Stimulated activated CD8-positive, alpha-beta memory T cell treated with anti-CD3 and anti-CD28 coated beads, Interleukin-2, amount 100 ng/mL, for 1 hour (primary cell): ENCODE data around the gene SMAP1.
"Not testable (repeated sequence)": the region's sequence is repeated elsewhere in the genome, so short reads cannot be mapped to it uniquely, and the experiment has no call there.

Experiments used
- DNase-seq, 2 donors: peaks; one replicate each; pipeline ENCODE4 v3.0.0-alpha.2; 2020; ENCODE audit warnings: low read depth in 2 of 2

SMAP1 gene

GRCh38 chr6:70739534-70739933 is 71.9 kb downstream of the SMAP1 start:
- no peak for DNase-seq

GRCh38 chr6:70740746-70741145 is 73.1 kb downstream of the SMAP1 start:
- not testable (repeated sequence) for DNase-seq

GRCh38 chr6:70742462-70742861 is 74.8 kb downstream of the SMAP1 start:
- not testable (repeated sequence) for DNase-seq

GRCh38 chr6:70753870-70754380 is 86.2 kb downstream of the SMAP1 start:
- DNase-seq = no peak

GRCh38 chr6:70758883-70759282 is 91.2 kb downstream of the SMAP1 start:
- DNase-seq = no peak

GRCh38 chr6:70763754-70764510 is 96.2 kb downstream of the SMAP1 start:
- DNase-seq = no peak

DNA sequence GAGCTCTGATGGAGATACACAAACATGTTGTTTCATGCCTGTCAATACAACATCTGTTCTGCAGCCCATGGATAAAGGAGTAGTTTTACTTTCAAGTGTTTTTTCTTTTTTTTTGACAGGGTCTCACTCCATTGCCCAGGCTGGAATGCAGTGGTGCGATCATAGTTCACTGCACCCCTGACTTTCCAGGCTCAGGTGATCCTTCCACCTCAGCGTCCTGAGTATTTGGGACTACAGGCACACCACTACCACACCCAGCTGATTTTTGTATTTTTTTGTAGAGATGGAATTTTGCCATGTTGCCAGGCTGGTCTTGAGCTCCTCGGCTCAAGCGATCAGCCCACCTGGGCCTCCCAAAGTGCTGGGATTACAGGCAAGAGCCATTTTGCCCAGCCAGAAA is 97.0 kb downstream of the SMAP1 start:
- DNase-seq = no peak

- not testable (repeated sequence) for DNase-seq
These were observed 103.7 kb downstream of the SMAP1 start for GRCh38 chr6:70771351-70771750.

DNA sequence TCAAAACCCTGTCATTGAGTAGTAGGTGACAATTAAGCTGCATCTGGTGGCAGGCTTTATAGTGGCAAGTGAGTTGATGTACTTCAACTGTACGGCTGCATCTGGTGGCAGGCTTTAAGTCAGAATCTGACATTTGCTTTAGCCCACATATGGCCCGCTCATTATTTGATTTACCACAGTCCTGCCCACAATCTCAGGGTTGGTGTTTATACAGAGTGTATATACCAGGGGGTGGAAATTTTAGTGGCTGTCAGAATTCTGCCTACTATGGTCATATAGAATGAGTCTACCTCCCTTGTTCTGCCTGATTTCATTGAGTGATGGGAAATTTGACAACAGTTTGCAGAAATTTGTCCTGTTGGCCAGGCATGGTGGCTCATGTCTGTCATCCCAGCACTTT is 112.3 kb downstream of the SMAP1 start:
- DNase-seq = no peak

- DNase-seq = no peak
These were observed 123.0 kb downstream of the SMAP1 start for GRCh38 chr6:70790483-70791224.

DNA sequence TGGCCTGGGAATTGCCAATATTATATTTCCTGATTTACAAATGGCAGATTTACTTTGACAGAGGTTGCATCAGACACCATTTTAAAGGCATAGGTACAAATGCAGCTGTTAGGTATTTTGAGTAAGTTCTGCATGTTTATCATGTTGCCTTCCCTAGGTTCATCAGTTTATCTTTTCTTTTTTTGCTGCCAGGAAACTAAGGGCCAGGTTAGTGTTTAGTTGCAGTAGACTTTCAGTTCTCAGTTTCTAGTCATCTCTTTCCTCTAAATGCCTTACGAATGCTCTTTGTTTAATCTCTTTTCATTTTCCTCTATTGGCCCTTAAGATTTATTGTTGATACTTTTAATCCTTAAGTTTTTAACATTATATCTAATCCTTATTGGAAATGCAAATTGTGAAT is 129.9 kb downstream of the SMAP1 start:
- no peak for DNase-seq

DNA sequence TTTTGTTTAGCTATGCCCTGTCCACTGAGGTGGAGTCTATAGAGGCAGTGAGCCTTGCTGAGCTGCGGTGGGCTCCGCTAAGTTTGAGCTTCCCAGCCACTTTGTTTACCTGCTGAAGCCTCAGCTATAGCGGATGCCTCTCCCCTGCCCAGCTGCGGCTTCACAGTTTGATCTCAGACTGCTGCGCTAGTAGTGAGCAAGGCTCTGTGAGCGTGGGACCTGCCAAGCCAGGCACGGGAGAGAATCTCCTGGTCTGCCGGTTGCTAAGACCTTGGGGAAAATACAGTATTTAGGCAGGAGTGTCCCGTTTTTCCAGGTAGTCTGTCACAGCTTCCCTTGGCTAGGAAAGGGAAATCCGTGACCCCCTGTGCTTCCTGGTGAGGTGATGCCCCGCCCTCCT is 138.4 kb downstream of the SMAP1 start:
- DNase-seq = no peak

GRCh38 chr6:70811788-70812187 is 144.1 kb downstream of the SMAP1 start:
- no peak for DNase-seq

DNA sequence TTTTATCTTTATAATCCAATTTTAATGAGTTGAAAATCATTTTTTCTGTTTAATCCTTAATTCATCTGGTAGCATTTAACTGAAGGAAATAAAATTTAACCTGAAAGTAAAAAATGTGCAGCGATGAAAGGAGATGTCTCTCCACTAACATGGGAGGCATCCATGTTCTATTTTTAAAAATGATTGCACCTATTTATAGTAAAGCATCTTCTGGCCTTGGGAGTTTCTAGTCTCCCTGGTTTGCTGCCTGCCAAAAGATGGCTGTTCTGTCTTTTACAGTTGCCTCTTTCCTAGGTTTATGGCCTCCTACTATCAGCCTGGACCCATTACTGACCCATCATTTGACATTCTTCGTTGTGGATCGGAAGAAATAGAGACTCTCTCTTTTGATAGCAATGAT is 146.2 kb downstream of the SMAP1 start:
- no peak for DNase-seq

- DNase-seq = no peak
These were observed 152.0 kb downstream of the SMAP1 start for GRCh38 chr6:70819646-70820045.

DNA sequence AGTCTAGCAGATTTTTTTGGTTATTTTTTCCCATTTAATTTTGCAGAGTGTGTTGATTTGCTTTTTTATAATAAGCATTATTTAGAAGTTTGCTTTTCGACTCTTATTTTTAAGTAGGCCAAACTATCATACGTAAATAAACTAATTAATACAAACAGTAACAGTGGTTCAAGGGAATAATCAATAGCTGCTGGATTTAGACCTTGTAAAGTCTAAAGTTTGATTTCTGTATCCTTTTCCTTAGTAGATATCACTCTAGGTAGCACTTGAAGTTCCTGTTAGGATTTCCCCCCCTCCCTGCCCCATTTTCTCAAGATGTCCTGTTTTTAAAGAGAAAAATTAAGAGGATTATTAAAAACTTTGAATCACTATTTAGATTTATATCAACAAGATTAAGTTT is 153.1 kb downstream of the SMAP1 start:
- no peak for DNase-seq

- no peak for DNase-seq
These were observed 154.1 kb downstream of the SMAP1 start for GRCh38 chr6:70821751-70822150.

- DNase-seq = no peak
These were observed 156.0 kb downstream of the SMAP1 start for GRCh38 chr6:70823651-70824050.

DNA sequence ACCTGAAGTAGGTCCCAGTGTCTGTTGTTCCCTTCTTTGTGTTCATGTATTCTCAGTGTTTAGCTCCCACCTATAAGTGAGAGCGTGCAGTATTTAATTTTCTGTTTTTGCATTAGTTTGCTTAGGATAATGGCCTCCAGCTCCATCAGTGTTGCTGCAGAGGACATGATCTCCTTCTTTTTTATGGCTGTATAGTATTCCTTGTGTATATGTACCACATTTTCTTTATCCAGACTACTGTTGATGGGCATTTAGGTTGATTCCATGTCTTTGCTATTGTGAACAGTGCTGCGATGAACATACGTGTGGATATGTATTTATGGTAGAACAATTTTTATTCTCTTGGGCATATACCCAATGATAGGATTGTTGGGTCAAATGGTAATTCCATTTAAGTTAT is 163.7 kb downstream of the SMAP1 start:
- DNase-seq = no peak

DNA sequence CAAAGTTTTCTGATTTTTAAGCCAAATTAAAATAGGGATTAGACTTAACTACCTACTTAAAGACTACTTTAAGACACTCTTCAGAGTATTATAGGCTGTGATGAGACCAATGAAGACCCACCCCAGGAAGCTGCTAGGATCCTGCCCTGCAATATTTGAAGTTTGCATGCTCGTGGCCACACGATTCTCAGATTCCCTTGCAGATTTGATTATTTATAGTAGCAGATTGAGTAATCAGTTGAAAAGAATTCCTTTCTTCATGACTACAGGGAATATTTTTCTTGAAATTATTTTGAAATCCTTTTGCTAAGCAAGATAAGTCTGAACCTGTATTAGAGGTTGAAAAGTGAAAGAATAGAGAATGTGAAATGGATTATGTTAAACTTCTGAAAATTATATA is 166.8 kb downstream of the SMAP1 start:
- no peak for DNase-seq

- no peak for DNase-seq
These were observed 171.2 kb downstream of the SMAP1 start for GRCh38 chr6:70838907-70839285.

- DNase-seq = no peak
These were observed 171.9 kb downstream of the SMAP1 start for GRCh38 chr6:70839286-70840266.
